ENCODE measurements around the gene PTGR3. TPM values are rescaled to one million over a fixed set of nuclear protein-coding genes. Genes with fewer than 3 reads are reported as not detected.

The PTGR3 gene
- total RNA-seq, 4 donors from 2014 or later = 16.9 to 24.3 (median 21.1) TPM

DNA sequence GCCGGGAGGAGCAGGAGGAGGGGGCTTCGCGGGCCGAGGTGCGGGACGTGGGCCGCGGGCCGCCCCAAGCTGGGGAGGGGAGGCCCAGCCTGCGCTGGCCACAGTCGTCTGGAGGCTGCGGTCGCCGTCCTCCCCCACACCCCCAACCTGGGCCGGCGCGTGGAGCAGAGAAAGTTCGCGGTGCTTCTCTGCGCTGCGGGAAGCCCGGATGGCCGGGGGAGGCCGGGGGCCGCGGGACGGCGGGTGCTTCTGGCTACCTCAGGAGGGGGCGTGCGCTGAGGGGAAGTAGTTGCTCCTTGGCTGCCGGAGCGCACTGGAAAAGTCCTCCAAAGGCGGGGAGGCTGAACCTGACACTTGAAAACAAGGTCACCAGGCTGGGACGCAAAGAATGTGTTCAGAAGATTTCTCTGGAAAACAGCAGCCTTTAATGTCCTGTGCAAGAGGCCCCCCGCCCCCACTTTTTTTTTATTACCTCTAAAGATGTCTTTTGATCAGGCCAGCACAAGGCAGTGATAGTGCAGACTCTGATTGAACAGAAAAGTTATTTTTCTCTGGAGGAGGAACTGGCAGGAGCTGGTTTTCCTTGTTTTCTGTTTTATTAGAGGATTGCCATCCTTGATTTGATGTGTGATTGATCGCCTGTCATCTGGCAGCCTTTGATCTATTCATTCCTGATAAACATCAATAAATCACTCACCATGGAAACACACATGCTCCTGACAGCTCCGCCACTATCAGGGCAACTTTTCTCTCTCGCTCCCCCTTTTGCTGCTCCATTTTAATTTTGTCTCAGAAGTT lies 3.2 kb upstream of the PTGR3 start:
- ATAC-seq (ENCODE audit: low FRiP score) (peak; percentile 6), DNase-seq (ENCODE audit: low spot score) (no peak)
- no peak for TF ChIP-seq CTCF (IDR thresholded peaks at IDR 0.05)

DNA sequence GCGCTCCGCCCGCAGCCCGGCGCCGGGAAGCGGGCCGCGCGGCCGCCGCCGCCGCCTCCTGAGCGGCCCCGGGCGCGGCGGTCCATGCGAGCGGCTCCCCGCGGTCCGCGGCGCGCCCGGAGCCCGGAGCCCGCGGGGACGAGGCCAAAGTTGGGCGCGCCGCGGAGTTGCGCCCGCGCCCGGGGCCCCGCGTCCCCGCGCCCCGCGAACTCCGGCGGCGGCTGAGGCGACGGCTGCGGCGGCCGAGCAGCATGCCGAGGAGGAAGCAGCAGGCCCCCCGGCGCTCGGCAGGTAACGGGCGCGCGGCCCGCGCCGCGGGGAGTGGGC lies 2.6 kb upstream of the PTGR3 start:
- no peak for ATAC-seq (ENCODE audit: low FRiP score)
- DNase-seq (ENCODE audit: low spot score) = no peak
- TF ChIP-seq CTCF (IDR thresholded peaks at IDR 0.05) = no peak

DNA sequence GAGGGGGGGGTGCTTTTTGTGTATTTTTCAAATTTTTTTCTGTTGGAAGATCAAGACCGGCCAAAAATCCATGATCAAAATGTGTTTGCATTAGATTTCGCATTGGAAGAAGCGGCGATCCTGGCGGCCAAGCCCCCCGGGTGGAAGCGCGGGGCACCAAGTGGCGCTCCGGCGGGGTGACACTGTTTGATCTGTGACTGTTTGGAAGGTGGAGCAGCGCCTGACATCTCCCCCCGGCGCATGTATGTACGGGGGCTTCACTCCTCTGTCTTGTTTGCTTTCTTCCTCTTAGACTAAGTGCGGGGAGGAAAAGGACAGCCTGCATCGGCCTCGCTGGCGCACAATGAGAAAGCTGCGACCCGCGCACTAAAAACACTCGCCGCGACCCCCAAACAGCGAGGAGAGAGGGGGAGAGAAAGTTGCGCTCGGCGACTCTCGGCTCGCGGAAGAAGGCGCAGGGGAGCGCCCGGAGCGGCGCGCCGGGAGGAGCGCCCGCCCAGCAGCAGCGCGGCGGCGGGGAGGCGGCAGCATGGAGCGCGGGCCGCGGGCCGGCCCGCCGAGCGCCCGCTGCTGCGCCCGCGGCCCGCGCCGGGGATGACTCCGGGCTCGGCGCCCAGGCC lies 2.2 kb upstream of the PTGR3 start:
- no peak for TF ChIP-seq CTCF (IDR thresholded peaks at IDR 0.05)
- ATAC-seq (ENCODE audit: low FRiP score) (no peak), DNase-seq (ENCODE audit: low spot score) (no peak)

- TF ChIP-seq CTCF (IDR thresholded peaks at IDR 0.05) = no peak
- ATAC-seq (ENCODE audit: low FRiP score) (peak; percentile 32), DNase-seq (ENCODE audit: low spot score) (no peak)
Observed at GRCh38 chr18:75210274-75211001, 1.5 kb upstream of the PTGR3 start, which contains the start of gene TSHZ1. TSHZ1 (plus strand) TSS chr18:75210797; CDS start chr18:75211877, 1,080 bp downstream.

DNA sequence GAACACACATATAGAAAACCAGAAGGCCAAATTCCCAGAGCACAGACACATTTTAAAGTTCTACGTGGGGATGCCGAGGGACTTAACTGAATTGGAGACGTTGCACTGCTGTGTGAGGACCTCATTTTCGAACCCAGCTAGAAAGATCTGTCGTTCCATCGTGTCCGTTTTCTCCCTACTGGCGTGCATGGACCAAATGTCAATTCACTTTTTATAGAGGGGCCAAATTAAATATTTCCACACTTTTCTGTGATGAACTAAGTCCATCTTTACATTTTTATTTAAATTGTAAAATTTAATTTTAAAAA lies 966 bp upstream of the PTGR3 start:
- no peak for DNase-seq (ENCODE audit: low spot score)
- ATAC-seq (ENCODE audit: low FRiP score) = no peak
- no peak for TF ChIP-seq CTCF (IDR thresholded peaks at IDR 0.05)

- DNase-seq (ENCODE audit: low spot score) (no peak), ATAC-seq (ENCODE audit: low FRiP score) (no peak)
- no peak for TF ChIP-seq CTCF (IDR thresholded peaks at IDR 0.05)
Observed at GRCh38 chr18:75208836-75209128, 157 bp downstream of the PTGR3 start.
